CD4-positive, alpha-beta T cell (primary cell): ENCODE results near the gene SPDYE3. TPM values are rescaled to one million over a fixed set of nuclear protein-coding genes. Genes with fewer than 3 reads are reported as not detected.
A peak's percentile ranks its signal among the peaks of the same experiment; 100 is the strongest.
"Not testable (repeated sequence)": the region's sequence is repeated elsewhere in the genome, so short reads cannot be mapped to it uniquely, and the experiment has no call there.

Source experiments
- ATAC-seq: fragments of 200-7000 bp; cut with Tn5 transposase; one replicate; pipeline ENCODE4 v1.10.0; 2022; ENCODE audit warnings: mild to moderate bottlenecking; ENCODE audit not compliant: poor library complexity
- CTCF ChIA-PET: fragments of 350-600 bp; sonication (Branson Sonifier 250); formaldehyde crosslinking; loops from one replicate; lab custom pipeline; 2021; ENCODE audit warnings: antibody characterized with exemption, inconsistent platforms; lab: Charles Lee
- POLR2A ChIA-PET: fragments of 350-600 bp; sonication (Branson Sonifier 250); formaldehyde crosslinking; loops from one replicate; lab custom pipeline; 2021; ENCODE audit warnings: antibody characterized with exemption, inconsistent platforms; lab: Charles Lee
- DNase-seq, 14 experiments: peaks; one replicate each; pipeline ENCODE4 v3.0.0-alpha.2; 2013 to 2020; ENCODE audit warnings: mixed read lengths in 2 of 14
- H3K27ac ChIP-seq, 2 donors: one replicate each; pipeline versions ENCODE4 v1.5.1 to v1.7.0; 2013; ENCODE audit warnings: low read length in 2 of 2, low read depth in 1 of 2, mild to moderate bottlenecking in 1 of 2
- H3K27me3 ChIP-seq, 2 experiments: 1 replicate in 1 of 2; 2 replicates in 1 of 2; pipeline versions ENCODE4 v1.6.1 to v1.7.0; 2013; ENCODE audit warnings: low read length in 2 of 2, control low read depth in 1 of 2, mild to moderate bottlenecking in 1 of 2, moderate library complexity in 1 of 2; ENCODE audit not compliant: insufficient read depth in 2 of 2, control insufficient read depth in 1 of 2
- H3K36me3 ChIP-seq: one replicate; pipeline ENCODE4 v1.6.1; 2013; ENCODE audit warnings: low read length, control low read depth; ENCODE audit not compliant: insufficient read depth
- H3K4me1 ChIP-seq: one replicate; pipeline ENCODE4 v1.6.1; 2013; ENCODE audit warnings: low read length, control low read depth; ENCODE audit not compliant: insufficient read depth
- H3K4me3 ChIP-seq: one replicate; pipeline ENCODE4 v1.5.1; 2013; ENCODE audit warnings: mild to moderate bottlenecking, low read length, moderate library complexity
- H3K9me3 ChIP-seq, 2 experiments: 1 replicate in 1 of 2; 2 replicates in 1 of 2; pipeline versions ENCODE4 v1.6.1 to v1.7.0; 2013; ENCODE audit warnings: low read length in 2 of 2, mild to moderate bottlenecking in 2 of 2, control low read depth in 1 of 2, moderate library complexity in 1 of 2; ENCODE audit not compliant: control insufficient read depth in 1 of 2, insufficient read depth in 1 of 2
- H3K27ac Mint-ChIP-seq: one replicate; pipeline ENCODE4 v1.8.0; 2020; ENCODE audit warnings: mixed read lengths
- H3K27me3 Mint-ChIP-seq: one replicate; pipeline ENCODE4 v1.8.0; 2021; ENCODE audit warnings: mixed read lengths
- H3K36me3 Mint-ChIP-seq: one replicate; pipeline ENCODE4 v1.8.0; 2021; ENCODE audit warnings: low read depth, mixed read lengths
- H3K4me1 Mint-ChIP-seq: one replicate; pipeline ENCODE4 v1.8.0; 2021; ENCODE audit warnings: low read depth, mixed read lengths
- H3K4me3 Mint-ChIP-seq: one replicate; pipeline ENCODE4 v1.8.0; 2020; ENCODE audit warnings: mild to moderate bottlenecking, mixed read lengths
- H3K9me3 Mint-ChIP-seq: one replicate; pipeline ENCODE4 v1.8.0; 2020; ENCODE audit warnings: mixed read lengths
- intact Hi-C, 2 experiments: fragments of 100-400 bp; cut with DNase I in 1 of 2; cut with micrococcal nuclease in 1 of 2; formaldehyde crosslinking; loops; one replicate each; pipeline versions ENCODE4 v1.15.1 to v1.9.0; 2023 to 2025; cut with DNase I, micrococcal nuclease
- total RNA-seq, 174 experiments: library from RNA in 2 of 174; stranded (reverse) in 2 of 174; gene quantifications; one replicate each; pipeline ENCODE4 v1.2.3 and lab custom pipeline; 2021 to 2026
- TF ChIP-seq, protein P1 (sequence below): fragments of 200-600 bp; IDR thresholded peaks from one replicate; pipeline ENCODE4 v1.8.0; 2022; ENCODE audit warnings: antibody characterized with exemption, mild to moderate bottlenecking

SPDYE3 gene
- total RNA-seq, 2 experiments from 2014 or later = not detected

DNA sequence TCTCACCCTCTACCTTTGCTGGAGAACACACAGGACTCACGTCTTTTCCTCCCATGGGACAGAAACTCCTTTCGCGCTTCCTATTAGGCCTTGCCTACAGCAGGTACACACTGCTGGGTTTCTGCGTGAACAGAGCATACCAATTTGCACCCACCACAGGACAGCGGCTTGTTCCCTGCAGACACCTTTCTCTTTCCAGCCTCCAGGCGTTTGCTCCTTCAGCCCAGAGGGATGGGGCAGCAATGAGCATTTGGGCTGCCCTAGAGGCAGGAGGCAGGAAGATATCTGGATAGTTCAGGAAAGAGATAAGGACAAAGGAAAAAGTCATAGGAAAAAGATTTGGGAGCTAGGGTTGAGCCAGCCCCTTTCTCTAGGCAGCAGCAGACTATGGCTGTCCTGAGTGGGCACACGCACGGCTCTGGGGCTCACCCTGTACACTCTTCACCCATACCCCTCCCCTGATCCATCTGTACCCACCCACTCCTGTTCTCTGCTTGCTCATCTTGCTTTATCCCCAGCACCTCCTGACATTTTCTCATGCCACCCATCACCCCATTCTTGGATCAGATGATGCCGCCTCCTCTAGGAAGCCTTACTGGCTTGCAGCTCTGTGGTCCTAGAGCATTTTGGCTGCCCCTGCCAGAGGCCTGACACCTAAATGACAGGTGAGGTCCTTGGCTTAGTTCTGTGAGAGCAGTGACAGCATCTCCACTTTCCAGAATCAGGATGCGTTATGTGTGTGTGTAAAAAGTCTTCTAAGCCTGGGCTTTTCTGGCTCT is 40.7 kb upstream of the SPDYE3 start:
- TF ChIP-seq, protein P1, sequence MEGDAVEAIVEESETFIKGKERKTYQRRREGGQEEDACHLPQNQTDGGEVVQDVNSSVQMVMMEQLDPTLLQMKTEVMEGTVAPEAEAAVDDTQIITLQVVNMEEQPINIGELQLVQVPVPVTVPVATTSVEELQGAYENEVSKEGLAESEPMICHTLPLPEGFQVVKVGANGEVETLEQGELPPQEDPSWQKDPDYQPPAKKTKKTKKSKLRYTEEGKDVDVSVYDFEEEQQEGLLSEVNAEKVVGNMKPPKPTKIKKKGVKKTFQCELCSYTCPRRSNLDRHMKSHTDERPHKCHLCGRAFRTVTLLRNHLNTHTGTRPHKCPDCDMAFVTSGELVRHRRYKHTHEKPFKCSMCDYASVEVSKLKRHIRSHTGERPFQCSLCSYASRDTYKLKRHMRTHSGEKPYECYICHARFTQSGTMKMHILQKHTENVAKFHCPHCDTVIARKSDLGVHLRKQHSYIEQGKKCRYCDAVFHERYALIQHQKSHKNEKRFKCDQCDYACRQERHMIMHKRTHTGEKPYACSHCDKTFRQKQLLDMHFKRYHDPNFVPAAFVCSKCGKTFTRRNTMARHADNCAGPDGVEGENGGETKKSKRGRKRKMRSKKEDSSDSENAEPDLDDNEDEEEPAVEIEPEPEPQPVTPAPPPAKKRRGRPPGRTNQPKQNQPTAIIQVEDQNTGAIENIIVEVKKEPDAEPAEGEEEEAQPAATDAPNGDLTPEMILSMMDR = no peak
- ATAC-seq = no peak
- Mint-ChIP-seq H3K9me3 (no peaks in the 10 kb centered on the region), H3K4me1 (peaks cover 8% of the 10 kb centered on the region), H3K4me3 (peak overlapping the region; percentile 10), H3K27me3 (no peaks in the 10 kb centered on the region), H3K27ac (no peak overlapping the region), H3K36me3 (peaks cover 7% of the 10 kb centered on the region)
- ChIA-PET POLR2A (no interaction called here), CTCF (no interaction called here)
- Histone ChIP-seq H3K27ac (no peak overlapping the region), H3K9me3 (no peaks in the 10 kb centered on the region), H3K4me3 (no peak overlapping the region), H3K36me3 (no peaks in the 10 kb centered on the region), H3K4me1 (peaks cover 10% of the 10 kb centered on the region), H3K27me3 (no peaks in the 10 kb centered on the region)
- no peak for DNase-seq
- intact Hi-C loops = no loop called here

DNA sequence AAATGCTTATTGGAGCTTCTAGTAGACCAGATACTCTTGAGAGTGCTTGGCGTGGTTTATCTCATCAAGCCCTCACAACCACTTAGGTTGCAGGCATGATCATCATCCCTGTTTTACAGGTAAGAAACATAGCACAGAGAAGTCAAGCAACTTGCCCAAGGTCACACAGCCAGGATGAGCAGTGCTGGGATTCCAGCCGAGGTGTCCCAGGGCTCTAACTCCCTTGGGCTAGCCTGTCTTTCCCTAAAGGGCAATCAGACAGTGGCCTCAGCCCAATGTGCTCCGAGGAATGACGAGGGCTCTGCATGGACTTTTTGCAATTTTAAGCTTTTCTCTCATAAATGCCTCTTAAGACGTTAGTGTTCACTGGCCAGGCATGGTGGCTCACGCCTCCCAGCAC is 39.9 kb upstream of the SPDYE3 start:
- Mint-ChIP-seq H3K27me3 (no peaks in the 10 kb centered on the region), H3K27ac (no peak overlapping the region), H3K9me3 (no peaks in the 10 kb centered on the region), H3K36me3 (peaks cover 7% of the 10 kb centered on the region), H3K4me3 (no peak overlapping the region), H3K4me1 (peaks cover 8% of the 10 kb centered on the region)
- no peak overlapping the region for H3K27ac ChIP-seq
- intact Hi-C loops = no loop called here
- H3K9me3 ChIP-seq = no peaks in the 10 kb centered on the region
- DNase-seq (no peak), ATAC-seq (no peak)
- ChIA-PET CTCF (no interaction called here), POLR2A (no interaction called here)
- no peaks in the 10 kb centered on the region for H3K27me3 ChIP-seq
- no peak overlapping the region for H3K4me3 ChIP-seq
- H3K4me1 ChIP-seq = peaks cover 15% of the 10 kb centered on the region
- H3K36me3 ChIP-seq = no peaks in the 10 kb centered on the region
- TF ChIP-seq, protein P1 = no peak

DNA sequence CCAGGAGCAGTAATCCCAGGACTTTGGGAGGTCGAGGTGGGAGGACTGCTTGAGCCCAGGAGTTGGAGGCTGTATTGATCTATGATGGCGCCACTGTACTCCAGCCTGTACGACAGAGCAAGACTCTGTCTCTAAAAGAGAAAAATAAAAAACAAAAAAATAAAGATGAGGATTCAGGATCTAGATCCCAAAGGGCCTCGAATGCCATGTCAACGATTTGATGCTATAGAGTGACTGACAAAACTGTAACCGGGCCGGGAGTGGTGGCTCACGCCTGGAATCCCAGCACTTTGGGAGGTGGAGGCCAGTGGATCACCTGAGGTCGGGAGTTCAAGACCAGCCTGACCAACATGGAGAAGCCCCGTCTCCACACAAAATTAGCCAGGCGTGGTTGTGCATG is 38.6 kb upstream of the SPDYE3 start:
- H3K27me3 ChIP-seq, H3K4me3 Mint-ChIP-seq, H3K4me1 Mint-ChIP-seq, H3K27ac Mint-ChIP-seq, POLR2A ChIA-PET, H3K36me3 ChIP-seq, H3K36me3 Mint-ChIP-seq, H3K27ac ChIP-seq, intact Hi-C loops, H3K4me3 ChIP-seq, ATAC-seq, H3K9me3 Mint-ChIP-seq, H3K9me3 ChIP-seq, DNase-seq, CTCF ChIA-PET, H3K27me3 Mint-ChIP-seq: not testable (repeated sequence)
- peaks cover 17% of the 10 kb centered on the region for H3K4me1 ChIP-seq

DNA sequence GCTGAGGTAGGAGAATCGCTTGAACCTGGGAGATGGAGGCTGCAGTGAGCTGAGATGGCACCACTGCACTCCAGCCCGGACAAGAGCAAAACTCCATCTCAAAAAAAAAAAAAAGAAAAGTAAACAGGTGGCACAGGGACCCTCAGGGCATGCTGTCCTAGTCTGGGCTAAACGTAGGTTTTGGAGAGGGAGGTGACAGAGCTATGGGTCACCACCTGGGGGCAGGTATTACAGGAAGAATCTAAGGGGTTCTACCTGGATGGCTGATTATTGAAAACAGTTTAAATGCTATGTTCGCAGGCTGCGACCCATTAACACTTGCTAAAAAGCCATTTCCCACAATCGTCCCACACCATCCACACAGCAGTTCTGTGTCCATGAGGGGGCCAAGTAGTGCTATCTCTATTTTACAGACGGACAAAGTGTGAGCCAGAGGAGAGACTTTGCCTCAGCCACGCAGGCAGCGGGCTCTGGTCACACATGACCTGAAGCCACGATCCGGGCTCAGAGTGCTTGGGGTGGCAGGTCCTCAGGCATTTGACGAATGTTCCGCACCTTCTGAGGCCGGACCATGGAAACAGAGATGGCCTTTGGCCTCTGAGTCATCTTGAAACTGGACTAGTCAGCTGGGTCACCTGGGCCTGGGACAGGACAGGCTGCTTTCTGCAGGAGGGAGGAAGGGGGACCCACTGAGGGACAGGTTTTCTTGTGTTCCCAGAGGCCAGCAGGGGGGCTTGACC is 38.0 kb upstream of the SPDYE3 start:
- H3K36me3 ChIP-seq, H3K9me3 Mint-ChIP-seq, POLR2A ChIA-PET, H3K4me3 ChIP-seq, DNase-seq, H3K36me3 Mint-ChIP-seq, CTCF ChIA-PET, H3K27ac Mint-ChIP-seq, H3K4me1 Mint-ChIP-seq, ATAC-seq, H3K27me3 Mint-ChIP-seq, H3K9me3 ChIP-seq, H3K27me3 ChIP-seq, H3K27ac ChIP-seq: not testable (repeated sequence)
- H3K4me1 ChIP-seq = peaks cover 17% of the 10 kb centered on the region
- intact Hi-C loops = loop anchor here (5.0 to 10.0 kb wide), 4 partner anchors 47 to 112 kb away; partner anchors contain the start of gene TRAPPC14 (in 1 of the 2)
- H3K4me3 Mint-ChIP-seq = peak overlapping the region; percentile 34

DNA sequence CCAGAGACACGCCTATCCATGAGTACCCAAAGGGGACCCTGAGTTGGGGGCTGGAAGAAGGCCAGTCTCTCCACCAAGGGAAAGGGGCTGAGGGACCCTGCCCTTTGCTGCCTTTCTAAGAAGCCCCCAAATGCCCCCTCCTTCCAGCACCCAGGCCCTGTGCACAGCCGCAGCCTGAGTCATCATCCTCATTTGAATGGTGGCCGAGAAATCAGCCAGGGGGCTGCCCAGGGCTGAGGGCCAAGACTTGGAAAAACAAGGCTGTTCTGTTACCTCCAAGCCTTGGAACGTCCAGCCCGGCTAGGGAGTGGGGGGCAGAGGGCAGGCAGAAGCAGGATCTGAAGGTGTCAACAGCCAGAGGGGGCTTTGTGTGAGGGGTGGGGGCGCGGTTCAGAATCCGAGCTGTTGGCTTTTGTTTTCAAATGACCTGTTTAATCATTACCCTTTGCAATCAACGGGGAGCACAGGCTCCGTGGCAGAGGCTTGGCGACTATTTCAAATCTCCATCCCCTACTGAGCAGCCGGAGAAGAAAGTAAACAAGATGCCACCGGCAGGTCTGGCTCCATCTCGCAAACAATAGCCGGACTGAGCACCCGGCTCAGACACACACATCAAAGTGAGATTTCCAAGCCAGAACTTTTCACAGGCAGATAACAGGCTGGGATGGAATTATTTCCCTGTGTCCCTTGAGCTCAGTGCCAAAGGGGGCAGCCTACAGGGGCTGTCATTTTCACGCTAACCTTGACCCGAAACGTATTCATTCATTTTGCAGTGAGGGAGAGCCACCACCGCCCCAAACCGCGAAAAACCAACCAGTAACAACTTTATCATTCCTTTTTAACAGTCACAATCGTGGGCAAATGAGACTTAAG is 37.2 kb upstream of the SPDYE3 start:
- POLR2A ChIA-PET, H3K36me3 ChIP-seq, H3K27me3 Mint-ChIP-seq, DNase-seq, H3K27ac ChIP-seq, H3K4me1 Mint-ChIP-seq, ATAC-seq, H3K9me3 Mint-ChIP-seq, CTCF ChIA-PET, H3K9me3 ChIP-seq, H3K4me3 ChIP-seq, H3K36me3 Mint-ChIP-seq, H3K27me3 ChIP-seq: not testable (repeated sequence)
- Mint-ChIP-seq H3K4me3 (peak overlapping the region; percentile 87), H3K27ac (peak overlapping the region; percentile 65)
- intact Hi-C loops = loop anchor here (5.0 to 10.0 kb wide), 4 partner anchors 48 to 113 kb away; partner anchors contain the start of gene TRAPPC14 (in 1 of the 2)
- peaks cover 17% of the 10 kb centered on the region for H3K4me1 ChIP-seq
